Sigmoid colon (tissue), 4 donors: ENCODE measurements around the gene ZFP36L2.

Experiments used
- CTCF ChIP-seq, 4 experiments: fragments of 450-650 bp in 3 of 4; fragments of 200-600 bp in 1 of 4; IDR thresholded peaks; one replicate each; pipeline ENCODE4 v1.5.1; 2016 to 2019; ENCODE audit warnings: antibody characterized with exemption in 4 of 4, mild to moderate bottlenecking in 3 of 4, moderate library complexity in 2 of 4
- POLR2AphosphoS5 ChIP-seq, 4 donors: sonication (generic); formaldehyde crosslinking; IDR thresholded peaks; one replicate each; pipeline ENCODE4 v1.6.1; 2017; ENCODE audit warnings: antibody characterized with exemption in 4 of 4

GRCh38 chr2:43228321-43228751 lies 1.9 kb upstream of the ZFP36L2 start:
- TF ChIP-seq CTCF (IDR thresholded peaks at IDR 0.05) (no peak), POLR2AphosphoS5 (IDR thresholded peaks at IDR 0.05) (no peak)
